Type B pancreatic cell (in vitro differentiated cells): ENCODE measurements around the gene DENND10. TPM values are rescaled to one million over a fixed set of nuclear protein-coding genes. Genes with fewer than 3 reads are reported as not detected.
"Not testable (repeated sequence)": the region's sequence is repeated elsewhere in the genome, so short reads cannot be mapped to it uniquely, and the experiment has no call there.

Source experiments
- DNase-seq: peaks from one replicate; pipeline ENCODE4 v3.0.0; 2021; ENCODE audit warnings: mixed read lengths; ENCODE audit not compliant: unreplicated experiment; ENCODE audit errors: extremely low spot score
- H3K27ac Mint-ChIP-seq: 2 replicates; pipeline ENCODE4 v1.8.0; 2021; ENCODE audit warnings: mild to moderate bottlenecking, mixed read lengths
- H3K27me3 Mint-ChIP-seq: 2 replicates; pipeline ENCODE4 v1.8.0; 2021; ENCODE audit warnings: mixed read lengths
- H3K36me3 Mint-ChIP-seq: 2 replicates; pipeline ENCODE4 v1.8.0; 2021; ENCODE audit warnings: mixed read lengths
- H3K4me1 Mint-ChIP-seq: one replicate; pipeline ENCODE4 v1.8.0; 2021; ENCODE audit warnings: mixed read lengths; ENCODE audit not compliant: unreplicated experiment
- H3K4me3 Mint-ChIP-seq: 2 replicates; pipeline ENCODE4 v1.8.0; 2021; ENCODE audit warnings: mild to moderate bottlenecking, mixed read lengths
- H3K9me3 Mint-ChIP-seq: 2 replicates; pipeline ENCODE4 v1.8.0; 2021; ENCODE audit warnings: mixed read lengths
- CTCF ChIP-seq: fragments of 200-600 bp; sonication (generic); conservative IDR thresholded peaks from 2 replicates; pipeline ENCODE4 v1.5.0; 2021; ENCODE audit warnings: antibody characterized with exemption, mild to moderate bottlenecking
- total RNA-seq: library from RNA; stranded (reverse); gene quantifications from 2 replicates; pipeline ENCODE4 v1.2.1, GENCODE V29; 2021; ENCODE audit warnings: low replicate concordance

DENND10 gene
- total RNA-seq, 1 donor from 2014 or later, result 39.4 TPM

GRCh38 chr10:119149157-119149556, 45.2 kb downstream of the DENND10 start:
- DNase-seq, result no peak
- Mint-ChIP-seq H3K9me3 (no peaks in the 10 kb centered on the region), H3K27me3 (no peaks in the 10 kb centered on the region), H3K4me3 (no peak overlapping the region), H3K27ac (no peak overlapping the region), H3K36me3 (peaks cover 3% of the 10 kb centered on the region), H3K4me1 (no peaks in the 10 kb centered on the region)
- no peak for TF ChIP-seq CTCF

- no peak overlapping the region for H3K27ac Mint-ChIP-seq
- H3K4me3 Mint-ChIP-seq, result no peak overlapping the region
- H3K4me1 Mint-ChIP-seq, result no peaks in the 10 kb centered on the region
- H3K36me3 Mint-ChIP-seq, result peaks cover 3% of the 10 kb centered on the region
- TF ChIP-seq CTCF, result no peak
- no peak for DNase-seq
- H3K27me3 Mint-ChIP-seq, result no peaks in the 10 kb centered on the region
- H3K9me3 Mint-ChIP-seq, result no peaks in the 10 kb centered on the region
Measured at GRCh38 chr10:119149729-119150128, 45.8 kb downstream of the DENND10 start.

GRCh38 chr10:119151601-119152000, 47.7 kb downstream of the DENND10 start:
- not testable (repeated sequence) for H3K36me3 Mint-ChIP-seq, H3K4me3 Mint-ChIP-seq, H3K27me3 Mint-ChIP-seq, H3K4me1 Mint-ChIP-seq, DNase-seq, H3K27ac Mint-ChIP-seq, H3K9me3 Mint-ChIP-seq

GRCh38 chr10:119153041-119153440, 49.1 kb downstream of the DENND10 start:
- Mint-ChIP-seq H3K36me3 (peaks cover 9% of the 10 kb centered on the region), H3K4me1 (no peaks in the 10 kb centered on the region)

GRCh38 chr10:119153661-119154060, 49.7 kb downstream of the DENND10 start:
- no peak overlapping the region for H3K27ac Mint-ChIP-seq
- H3K27me3 Mint-ChIP-seq, result no peaks in the 10 kb centered on the region
- DNase-seq, result no peak
- H3K4me1 Mint-ChIP-seq, result no peaks in the 10 kb centered on the region
- peaks cover 9% of the 10 kb centered on the region for H3K36me3 Mint-ChIP-seq
- TF ChIP-seq CTCF, result no peak
- H3K9me3 Mint-ChIP-seq, result no peaks in the 10 kb centered on the region
- H3K4me3 Mint-ChIP-seq, result no peak overlapping the region

More at GRCh38 chr10:119153041-119153440, 49.1 kb downstream of the DENND10 start:
- no peak overlapping the region for H3K4me3 Mint-ChIP-seq
- no peaks in the 10 kb centered on the region for H3K9me3 Mint-ChIP-seq
- TF ChIP-seq CTCF, result no peak
- no peak overlapping the region for H3K27ac Mint-ChIP-seq
- no peaks in the 10 kb centered on the region for H3K27me3 Mint-ChIP-seq
- no peak for DNase-seq

- H3K36me3 Mint-ChIP-seq, result peaks cover 6% of the 10 kb centered on the region
- H3K27me3 Mint-ChIP-seq, result no peaks in the 10 kb centered on the region
- no peak for DNase-seq
Measured at GRCh38 chr10:119159332-119159731, 55.4 kb downstream of the DENND10 start.

More at GRCh38 chr10:119159332-119159731, 55.4 kb downstream of the DENND10 start:
- H3K27ac Mint-ChIP-seq, result no peak overlapping the region
- peaks cover 11% of the 10 kb centered on the region for H3K4me1 Mint-ChIP-seq
- no peak overlapping the region for H3K4me3 Mint-ChIP-seq
- no peak for TF ChIP-seq CTCF
- H3K9me3 Mint-ChIP-seq, result no peaks in the 10 kb centered on the region
